Skin of body (tissue), 2 donors: ENCODE measurements around the gene STAM. TPM values are rescaled to one million over a fixed set of nuclear protein-coding genes. Genes with fewer than 3 reads are reported as not detected.
"Not testable (repeated sequence)": the region's sequence is repeated elsewhere in the genome, so short reads cannot be mapped to it uniquely, and the experiment has no call there.

ENCODE experiments used
- DNase-seq: peaks from one replicate; lab custom pipeline; 2025; lab: John Stamatoyannopoulos, UW
- total RNA-seq: library from RNA; depleted of rRNA; stranded (reverse); fragments of >200 nt; gene quantifications from one replicate; pipeline ENCODE4 v1.2.3, GENCODE V29; 2014

STAM gene
- total RNA-seq, 1 donor from 2014 or later, result 26.6 TPM

DNA sequence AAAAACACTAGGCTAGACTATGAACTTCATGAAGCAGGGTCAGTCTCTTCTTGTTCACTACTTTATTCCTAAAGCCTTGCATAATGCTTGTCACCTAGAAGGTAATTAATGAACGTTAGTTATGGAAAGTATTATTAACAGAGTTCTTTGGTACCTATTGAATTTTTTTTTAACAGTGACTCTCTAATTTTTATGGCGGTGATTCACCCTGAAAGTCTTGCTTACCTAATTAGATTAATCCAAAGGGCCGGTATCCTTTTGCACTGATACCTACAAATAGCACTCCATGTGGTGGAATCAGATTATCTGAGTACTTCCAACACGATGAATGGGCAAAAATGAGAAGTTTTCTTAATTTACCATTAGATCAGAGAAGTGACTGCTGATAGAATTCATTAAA lies 31.7 kb downstream of the STAM start:
- DNase-seq, result no peak

DNA sequence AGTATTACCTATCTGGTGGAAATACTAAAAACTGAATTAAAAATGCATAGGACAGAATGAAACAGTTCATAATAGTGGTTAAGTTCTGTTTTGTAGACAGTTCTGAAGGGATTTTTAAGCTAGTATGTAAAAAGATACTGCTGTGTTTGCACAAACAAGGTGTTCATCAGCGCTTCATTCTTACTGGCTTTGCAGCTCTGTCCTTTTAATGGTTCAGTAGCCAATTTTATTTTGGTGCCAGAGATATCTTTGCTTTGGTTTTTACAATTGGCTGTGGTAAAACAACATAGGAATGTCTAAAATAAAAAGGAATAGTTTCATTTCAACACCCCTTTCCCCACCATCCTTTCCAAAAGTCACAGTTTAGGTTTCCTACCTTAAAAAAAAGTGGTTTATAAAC lies 33.0 kb downstream of the STAM start:
- no peak for DNase-seq

- no peak for DNase-seq
Measured at GRCh38 chr10:17682236-17682946, 38.4 kb downstream of the STAM start.

DNA sequence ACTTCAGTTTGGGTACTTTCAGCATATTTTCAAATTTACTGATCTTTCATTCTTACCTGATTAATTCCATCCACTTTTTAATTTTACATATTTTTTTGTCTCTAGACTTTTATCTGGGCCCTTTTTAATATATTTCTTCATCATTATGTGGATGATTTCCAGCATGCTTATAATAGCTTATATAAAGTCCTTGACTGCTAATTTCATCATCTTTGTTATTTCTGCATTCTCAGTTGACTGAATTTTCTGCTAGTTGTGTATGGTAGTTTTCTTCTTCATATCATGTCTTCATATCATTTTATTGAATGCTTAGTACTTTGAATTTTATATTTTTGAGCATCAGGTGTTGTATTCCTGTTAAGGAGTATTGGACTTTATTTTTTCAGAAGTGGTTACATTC lies 39.6 kb downstream of the STAM start:
- DNase-seq, result no peak

DNA sequence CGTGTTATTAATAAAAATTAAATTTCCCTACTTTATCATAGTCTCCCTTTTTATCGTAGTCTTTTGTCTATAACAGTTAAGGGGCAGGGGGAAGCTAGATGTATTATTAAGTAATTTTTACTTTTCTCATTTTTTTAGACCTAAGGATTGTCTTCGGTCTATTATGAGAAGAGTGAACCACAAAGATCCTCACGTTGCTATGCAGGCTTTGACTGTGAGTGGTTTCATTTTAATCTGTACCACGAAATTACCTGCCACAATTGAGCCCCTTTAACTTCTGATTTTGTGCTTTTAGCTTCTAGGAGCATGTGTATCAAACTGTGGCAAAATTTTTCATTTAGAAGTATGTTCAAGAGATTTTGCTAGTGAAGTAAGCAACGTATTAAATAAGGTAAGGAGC lies 40.6 kb downstream of the STAM start:
- no peak for DNase-seq

DNA sequence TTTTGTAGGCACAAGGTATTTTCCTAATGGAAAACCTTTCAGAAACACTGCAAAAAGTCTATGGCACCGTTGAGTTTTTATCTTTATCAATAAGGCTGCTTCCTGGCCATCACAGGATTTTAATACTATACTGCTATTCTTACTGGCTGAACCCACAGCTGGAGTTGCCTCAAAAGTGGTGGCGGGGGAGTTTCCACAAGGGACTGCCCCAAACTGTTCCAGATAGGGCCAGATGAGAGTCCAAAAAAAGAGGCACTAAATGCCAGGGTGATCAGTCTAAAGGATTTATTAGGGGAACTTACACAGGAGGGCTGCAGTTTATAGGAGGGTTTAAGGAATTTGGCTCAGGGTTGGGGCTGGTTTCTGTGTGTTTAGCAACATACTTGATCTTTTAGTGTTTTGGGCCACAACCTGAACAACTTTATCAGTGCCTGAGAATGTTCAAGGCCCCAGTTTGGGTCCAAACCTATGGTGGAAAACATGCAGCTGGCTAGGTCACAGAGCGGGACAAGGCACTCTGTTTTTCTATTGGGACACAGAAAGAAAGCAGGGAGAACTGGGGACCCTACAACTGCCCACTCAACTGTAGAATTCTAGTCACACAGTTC lies 41.4 kb downstream of the STAM start:
- DNase-seq, result no peak

- DNase-seq, result no peak
Measured at GRCh38 chr10:17687117-17687831, 43.3 kb downstream of the STAM start.

DNA sequence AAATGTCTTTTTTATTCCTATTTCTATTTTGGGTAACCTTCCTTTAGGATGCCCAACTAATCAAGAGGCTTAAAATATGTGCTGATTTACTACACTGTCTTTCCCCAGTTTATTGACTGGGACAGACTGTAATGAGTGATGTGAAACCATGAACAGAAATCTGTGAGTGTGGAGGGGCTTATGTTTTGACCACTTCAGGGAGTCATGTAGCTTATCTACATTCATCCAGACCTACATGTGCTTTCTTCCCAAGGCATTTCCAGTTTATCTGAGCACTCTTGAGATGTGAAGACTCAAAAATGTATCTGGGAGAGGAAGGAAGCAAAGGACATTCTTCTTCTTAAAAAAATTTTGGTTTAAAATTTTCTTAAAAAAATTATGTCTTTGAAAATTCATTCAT lies 45.2 kb downstream of the STAM start:
- no peak for DNase-seq

- no peak for DNase-seq
Measured at GRCh38 chr10:17693009-17693408, 49.1 kb downstream of the STAM start.

DNA sequence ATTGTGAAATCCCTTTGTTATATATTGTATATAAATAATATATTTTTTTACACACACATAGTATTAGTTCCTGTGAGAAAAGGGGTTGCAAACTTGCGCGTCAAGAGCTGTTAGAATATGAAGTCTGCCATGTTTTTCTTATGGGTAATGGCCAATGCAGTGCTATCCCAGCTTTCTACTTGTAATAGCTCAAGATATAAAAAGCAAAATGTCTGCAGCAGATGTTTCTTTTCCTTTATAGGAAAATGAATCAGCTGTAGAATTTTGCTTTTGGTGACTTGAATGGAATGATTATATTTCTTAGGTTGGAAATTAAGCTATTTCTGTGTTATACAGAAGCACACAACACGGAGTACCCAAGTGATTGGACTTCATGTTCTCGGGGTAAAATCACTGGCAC lies 54.7 kb downstream of the STAM start:
- DNase-seq, result no peak

GRCh38 chr10:17701301-17701700 lies 57.4 kb downstream of the STAM start:
- DNase-seq, result no peak

DNA sequence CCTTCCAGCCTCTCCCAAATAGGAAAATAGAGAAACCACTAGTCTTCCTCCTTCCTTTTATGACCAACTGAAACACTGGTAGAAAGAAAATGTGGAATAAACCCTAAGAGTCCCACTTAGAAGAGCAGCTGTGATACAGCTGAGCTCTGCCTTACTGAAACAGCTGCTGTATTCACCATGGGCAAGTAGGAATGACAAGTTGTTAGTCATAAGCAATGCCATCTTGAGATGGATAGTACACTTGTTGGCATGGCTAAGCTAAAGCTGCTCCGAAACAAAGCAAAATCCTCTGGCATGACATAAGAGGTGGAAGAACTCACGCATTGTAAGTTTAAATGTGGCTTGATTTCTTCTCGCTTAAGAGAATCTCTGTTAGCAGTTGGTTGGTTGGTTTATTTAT lies 59.8 kb downstream of the STAM start:
- DNase-seq, result no peak

DNA sequence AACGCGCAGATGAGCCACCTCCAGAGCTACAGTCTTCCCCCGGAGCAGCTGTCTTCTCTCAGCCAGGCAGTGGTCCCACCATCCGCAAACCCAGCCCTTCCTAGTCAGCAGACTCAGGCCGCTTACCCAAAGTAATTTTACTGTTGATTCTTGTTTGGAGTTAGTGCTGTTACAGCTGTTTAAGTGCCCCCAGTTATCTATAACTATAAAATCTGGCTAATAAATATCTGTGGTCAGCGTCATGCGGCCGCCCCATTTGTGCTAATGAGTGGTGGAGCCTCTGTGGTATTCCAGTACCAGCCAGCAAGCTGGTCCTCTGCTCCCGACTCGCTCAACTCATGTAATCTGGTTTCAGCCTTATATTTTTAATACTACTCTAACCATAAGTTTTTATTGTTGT lies 64.9 kb downstream of the STAM start:
- DNase-seq, result no peak

GRCh38 chr10:17709492-17709891 lies 65.5 kb downstream of the STAM start:
- DNase-seq, result no peak

GRCh38 chr10:17710181-17710580 lies 66.2 kb downstream of the STAM start:
- no peak for DNase-seq

- DNase-seq, result no peak
Measured at GRCh38 chr10:17712053-17712452, 68.1 kb downstream of the STAM start.

DNA sequence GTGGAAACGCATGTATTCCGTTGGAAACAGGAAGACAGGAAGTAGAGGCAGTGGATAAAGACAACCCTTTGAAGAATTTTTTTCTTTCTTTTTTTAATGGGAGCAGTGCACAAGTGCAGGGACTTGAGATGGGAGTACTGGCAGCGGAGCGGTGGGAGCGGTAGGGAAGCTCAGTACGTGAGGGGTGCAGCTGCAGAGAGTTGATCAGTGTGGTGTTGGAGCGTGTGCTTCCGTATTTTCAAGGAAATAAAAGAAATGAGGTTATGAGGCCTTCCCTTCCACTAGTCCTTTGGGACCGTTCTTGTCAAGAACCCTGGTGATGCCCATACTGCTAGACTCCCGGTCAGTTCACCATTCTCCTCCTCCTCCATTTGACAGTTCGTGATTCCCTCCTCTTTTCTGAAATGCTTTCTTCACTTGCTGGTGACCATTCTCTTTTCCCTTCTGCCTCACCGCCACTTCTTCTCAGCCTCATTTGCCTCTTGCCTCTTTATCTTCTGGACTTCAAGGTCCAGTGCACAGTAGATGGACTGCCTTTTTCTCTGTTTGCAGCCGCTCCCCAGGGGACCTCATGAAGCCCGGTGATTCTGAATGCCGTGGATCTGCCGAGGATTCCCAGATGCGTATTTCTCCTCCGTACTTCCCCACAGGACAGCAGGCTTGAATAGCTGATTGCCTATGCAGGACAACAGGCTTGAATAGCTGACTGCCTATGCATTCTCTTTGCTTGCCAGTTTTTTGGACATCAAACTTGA lies 68.9 kb downstream of the STAM start:
- no peak for DNase-seq

- no peak for DNase-seq
Measured at GRCh38 chr10:17713758-17714157, 69.8 kb downstream of the STAM start.

- DNase-seq, result no peak
Measured at GRCh38 chr10:17716161-17716560, 72.2 kb downstream of the STAM start.

- not testable (repeated sequence) for DNase-seq
Measured at GRCh38 chr10:17722317-17723014, 78.5 kb downstream of the STAM start.

- no peak for DNase-seq
Measured at GRCh38 chr10:17725703-17726102, 81.8 kb downstream of the STAM start.
